Loucy (cell line): ENCODE results near the gene FGFBP1.

Experiments used
- H2AFZ ChIP-seq: fragments of 200-600 bp; sonication (generic); 2 replicates; pipeline ENCODE4 v1.6.0; 2016; ENCODE audit warnings: antibody characterized with exemption, mild to moderate bottlenecking, low read length, moderate library complexity
- H3F3A ChIP-seq: fragments of 200-600 bp; 2 replicates; pipeline ENCODE4 v1.6.0; 2016; ENCODE audit warnings: antibody characterized with exemption, low read depth, mild to moderate bottlenecking
- H3K27me3 ChIP-seq: fragments of 200-600 bp; sonication (generic); 2 replicates; pipeline ENCODE4 v1.6.1; 2014; ENCODE audit warnings: low read length, mild to moderate bottlenecking; ENCODE audit not compliant: insufficient read depth, poor library complexity, severe bottlenecking
- H3K36me3 ChIP-seq: fragments of 200-600 bp; sonication (generic); 2 replicates; pipeline ENCODE4 v1.6.1; 2016; ENCODE audit warnings: low read length; ENCODE audit not compliant: insufficient read depth
- H3K4me1 ChIP-seq: fragments of 200-600 bp; sonication (generic); 2 replicates; pipeline ENCODE4 v1.5.1; 2014; ENCODE audit warnings: low read length, mild to moderate bottlenecking; ENCODE audit not compliant: insufficient read depth, poor library complexity, severe bottlenecking
- H3K4me2 ChIP-seq: fragments of 200-600 bp; sonication (generic); 2 replicates; pipeline ENCODE4 v1.6.0; 2014; ENCODE audit warnings: antibody characterized with exemption, low read length, low read depth, mild to moderate bottlenecking; ENCODE audit not compliant: poor library complexity, severe bottlenecking
- H3K4me3 ChIP-seq: fragments of 200-600 bp; sonication (generic); 2 replicates; pipeline ENCODE4 v1.5.1; 2014; ENCODE audit warnings: low read length, mild to moderate bottlenecking, mixed read lengths; ENCODE audit not compliant: poor library complexity, severe bottlenecking
- H3K79me2 ChIP-seq: fragments of 200-600 bp; sonication (generic); 2 replicates; pipeline ENCODE4 v1.6.1; 2014; ENCODE audit warnings: low read length; ENCODE audit not compliant: insufficient read depth
- H3K9ac ChIP-seq: fragments of 200-600 bp; sonication (generic); 2 replicates; pipeline ENCODE4 v1.6.0; 2014; ENCODE audit warnings: mild to moderate bottlenecking, low read depth, low read length, moderate library complexity; ENCODE audit not compliant: poor library complexity, severe bottlenecking
- H3K9me2 ChIP-seq: fragments of 200-600 bp; sonication (generic); replicated peaks from 2 replicates; pipeline ENCODE4 v1.6.1; 2016; ENCODE audit warnings: low read depth, low read length, mixed read lengths
- H3K9me3 ChIP-seq: fragments of 200-600 bp; sonication (generic); 2 replicates; pipeline ENCODE4 v1.6.1; 2014; ENCODE audit warnings: mild to moderate bottlenecking, antibody characterized with exemption, low read length, low read depth; ENCODE audit not compliant: insufficient read depth
- H4K20me1 ChIP-seq: fragments of 200-600 bp; sonication (generic); 2 replicates; pipeline ENCODE4 v1.6.0; 2014; ENCODE audit warnings: antibody characterized with exemption, low read length, mild to moderate bottlenecking; ENCODE audit not compliant: insufficient read depth, poor library complexity, severe bottlenecking
- EZH2phosphoT487 ChIP-seq: fragments of 200-600 bp; IDR thresholded peaks from 2 replicates; pipeline ENCODE4 v1.6.1; 2018; ENCODE audit warnings: antibody characterized with exemption, mild to moderate bottlenecking, moderate library complexity, borderline replicate concordance
- TF ChIP-seq, protein P1 (sequence below): fragments of 200-600 bp; sonication (generic); conservative IDR thresholded peaks from 2 replicates; pipeline ENCODE4 v1.5.1; 2014; ENCODE audit warnings: mild to moderate bottlenecking, antibody characterized with exemption, low read length

FGFBP1 gene

DNA sequence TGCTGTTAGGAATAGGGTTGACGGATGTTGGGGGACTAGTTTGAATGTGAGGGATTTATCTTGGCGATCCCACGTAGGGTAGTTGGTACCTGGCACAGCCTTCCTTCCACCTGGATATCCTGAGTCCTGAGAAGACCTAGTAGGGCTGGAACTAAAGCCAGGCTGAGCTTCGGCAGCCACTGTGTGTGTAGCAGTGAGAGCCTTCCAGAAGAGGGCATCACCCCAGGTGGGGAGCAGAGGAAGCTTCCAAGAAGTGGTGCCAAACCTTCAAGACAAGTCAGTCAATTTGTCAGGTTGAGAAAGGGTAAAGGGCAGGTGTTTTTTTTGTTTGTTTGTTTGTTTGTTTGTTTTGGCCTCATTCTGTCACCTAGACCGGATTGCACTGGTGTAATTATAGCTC lies 25.6 kb upstream of the FGFBP1 start:
- no peaks in the 10 kb centered on the region for H3K9me2 ChIP-seq
- H3K9me3 ChIP-seq: no peaks in the 10 kb centered on the region
- H3K36me3 ChIP-seq: no peaks in the 10 kb centered on the region
- no peak overlapping the region for H2AFZ ChIP-seq
- H4K20me1 ChIP-seq: no peaks in the 10 kb centered on the region
- H3K9ac ChIP-seq: no peak overlapping the region
- TF ChIP-seq, protein P1, sequence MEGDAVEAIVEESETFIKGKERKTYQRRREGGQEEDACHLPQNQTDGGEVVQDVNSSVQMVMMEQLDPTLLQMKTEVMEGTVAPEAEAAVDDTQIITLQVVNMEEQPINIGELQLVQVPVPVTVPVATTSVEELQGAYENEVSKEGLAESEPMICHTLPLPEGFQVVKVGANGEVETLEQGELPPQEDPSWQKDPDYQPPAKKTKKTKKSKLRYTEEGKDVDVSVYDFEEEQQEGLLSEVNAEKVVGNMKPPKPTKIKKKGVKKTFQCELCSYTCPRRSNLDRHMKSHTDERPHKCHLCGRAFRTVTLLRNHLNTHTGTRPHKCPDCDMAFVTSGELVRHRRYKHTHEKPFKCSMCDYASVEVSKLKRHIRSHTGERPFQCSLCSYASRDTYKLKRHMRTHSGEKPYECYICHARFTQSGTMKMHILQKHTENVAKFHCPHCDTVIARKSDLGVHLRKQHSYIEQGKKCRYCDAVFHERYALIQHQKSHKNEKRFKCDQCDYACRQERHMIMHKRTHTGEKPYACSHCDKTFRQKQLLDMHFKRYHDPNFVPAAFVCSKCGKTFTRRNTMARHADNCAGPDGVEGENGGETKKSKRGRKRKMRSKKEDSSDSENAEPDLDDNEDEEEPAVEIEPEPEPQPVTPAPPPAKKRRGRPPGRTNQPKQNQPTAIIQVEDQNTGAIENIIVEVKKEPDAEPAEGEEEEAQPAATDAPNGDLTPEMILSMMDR: peak; percentile 53
- no peak for TF ChIP-seq EZH2phosphoT487
- H3K4me2 ChIP-seq: no peak overlapping the region
- no peak overlapping the region for H3K4me3 ChIP-seq
- peaks cover 6% of the 10 kb centered on the region for H3K4me1 ChIP-seq
- no peaks in the 10 kb centered on the region for H3F3A ChIP-seq
- no peaks in the 10 kb centered on the region for H3K27me3 ChIP-seq
- H3K79me2 ChIP-seq: no peaks in the 10 kb centered on the region

DNA sequence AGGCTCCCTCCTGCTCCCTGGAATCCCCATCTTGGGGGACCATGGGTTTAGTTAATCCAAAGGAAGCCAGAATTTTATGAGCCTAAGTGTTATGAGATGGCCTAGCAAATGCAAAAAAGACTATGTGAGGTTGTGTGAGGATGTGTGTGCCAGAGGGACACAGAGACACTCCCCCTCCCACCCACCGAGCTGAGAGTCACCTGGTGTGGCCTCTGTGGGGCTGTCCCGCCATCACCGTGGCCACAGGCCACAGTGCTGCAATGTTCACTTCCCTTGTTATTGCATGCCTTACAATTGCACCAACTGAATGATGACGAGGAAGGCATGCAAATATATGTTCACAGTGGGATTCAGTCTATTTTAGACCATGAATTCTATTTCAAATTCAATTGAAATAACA lies 25.0 kb upstream of the FGFBP1 start:
- H3K4me1 ChIP-seq: peaks cover 6% of the 10 kb centered on the region
- H3K27me3 ChIP-seq: no peaks in the 10 kb centered on the region
- H3K79me2 ChIP-seq: no peaks in the 10 kb centered on the region
- H4K20me1 ChIP-seq: no peaks in the 10 kb centered on the region
- no peak overlapping the region for H3K9ac ChIP-seq
- H3K9me2 ChIP-seq: no peaks in the 10 kb centered on the region
- no peaks in the 10 kb centered on the region for H3F3A ChIP-seq
- no peak overlapping the region for H3K4me3 ChIP-seq
- TF ChIP-seq, protein P1: no peak
- TF ChIP-seq EZH2phosphoT487: no peak
- peak overlapping the region; percentile 39; the same call in 1 of the 2 replicates for H2AFZ ChIP-seq
- H3K4me2 ChIP-seq: peak overlapping the region; percentile 52
- H3K36me3 ChIP-seq: no peaks in the 10 kb centered on the region
- no peaks in the 10 kb centered on the region for H3K9me3 ChIP-seq

DNA sequence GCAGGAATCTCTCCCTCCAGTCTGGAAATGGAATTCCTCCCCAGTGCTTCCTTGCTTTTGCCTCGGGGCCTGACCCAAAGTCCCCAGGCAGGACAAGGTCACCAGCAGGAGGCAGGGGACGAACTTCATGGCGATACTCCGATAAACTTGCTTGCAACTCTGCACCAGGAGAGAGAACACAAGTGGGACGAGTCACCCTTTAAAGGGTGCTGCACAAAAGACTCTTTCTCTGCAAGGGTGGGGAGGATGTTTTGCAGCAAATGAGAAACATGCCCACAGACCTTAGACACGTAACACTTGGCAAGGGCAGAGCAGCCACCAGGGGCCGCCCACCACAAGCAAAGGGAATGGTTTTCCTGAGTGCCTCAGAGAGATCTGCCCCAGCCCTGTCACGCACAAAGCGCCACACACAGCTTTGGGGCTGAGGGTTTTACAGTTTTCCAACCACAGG lies 24.5 kb upstream of the FGFBP1 start, which contains the start of gene FGFBP2:
FGFBP2 (minus strand) TSS at position 175 of the 451 bp plus-strand sequence; CDS start at position 129, 46 bp downstream.
- peak within 1 kb of the TSS; percentile 13 for H3K4me3 ChIP-seq
- no peaks in the 10 kb centered on the region for H3K27me3 ChIP-seq
- H3K79me2 ChIP-seq: no peaks in the 10 kb centered on the region
- H3K4me1 ChIP-seq: peaks cover 6% of the 10 kb centered on the region
- H4K20me1 ChIP-seq: no peaks in the 10 kb centered on the region
- H2AFZ ChIP-seq: peak within 1 kb of the TSS; percentile 40; the same call in 1 of the 2 replicates
- no peaks in the 10 kb centered on the region for H3K9me2 ChIP-seq
- no peak for TF ChIP-seq EZH2phosphoT487
- TF ChIP-seq, protein P1: peak; percentile 84
- no peaks in the 10 kb centered on the region for H3F3A ChIP-seq
- no peaks in the 10 kb centered on the region for H3K9me3 ChIP-seq
- H3K36me3 ChIP-seq: no peaks in the 10 kb centered on the region
- H3K4me2 ChIP-seq: peak within 1 kb of the TSS; percentile 52
- H3K9ac ChIP-seq: no peak within 1 kb of the TSS
